Body of pancreas (tissue), 4 donors: ENCODE measurements around the gene FLAD1.

Experiments
- POLR2A ChIP-seq, 3 donors: fragments of 450-650 bp; IDR thresholded peaks; one replicate each; pipeline ENCODE4 v1.6.1; 2016; ENCODE audit warnings: antibody characterized with exemption in 3 of 3, mild to moderate bottlenecking in 2 of 3
- TF ChIP-seq, protein P1 (sequence below), 7 experiments: fragments of 450-650 bp in 4 of 7; fragments of 200-600 bp in 3 of 7; sonication (generic) in 3 of 7; IDR thresholded peaks; one replicate each; pipeline ENCODE4 v1.5.1; 2016 to 2019; ENCODE audit warnings: antibody characterized with exemption in 7 of 7

DNA sequence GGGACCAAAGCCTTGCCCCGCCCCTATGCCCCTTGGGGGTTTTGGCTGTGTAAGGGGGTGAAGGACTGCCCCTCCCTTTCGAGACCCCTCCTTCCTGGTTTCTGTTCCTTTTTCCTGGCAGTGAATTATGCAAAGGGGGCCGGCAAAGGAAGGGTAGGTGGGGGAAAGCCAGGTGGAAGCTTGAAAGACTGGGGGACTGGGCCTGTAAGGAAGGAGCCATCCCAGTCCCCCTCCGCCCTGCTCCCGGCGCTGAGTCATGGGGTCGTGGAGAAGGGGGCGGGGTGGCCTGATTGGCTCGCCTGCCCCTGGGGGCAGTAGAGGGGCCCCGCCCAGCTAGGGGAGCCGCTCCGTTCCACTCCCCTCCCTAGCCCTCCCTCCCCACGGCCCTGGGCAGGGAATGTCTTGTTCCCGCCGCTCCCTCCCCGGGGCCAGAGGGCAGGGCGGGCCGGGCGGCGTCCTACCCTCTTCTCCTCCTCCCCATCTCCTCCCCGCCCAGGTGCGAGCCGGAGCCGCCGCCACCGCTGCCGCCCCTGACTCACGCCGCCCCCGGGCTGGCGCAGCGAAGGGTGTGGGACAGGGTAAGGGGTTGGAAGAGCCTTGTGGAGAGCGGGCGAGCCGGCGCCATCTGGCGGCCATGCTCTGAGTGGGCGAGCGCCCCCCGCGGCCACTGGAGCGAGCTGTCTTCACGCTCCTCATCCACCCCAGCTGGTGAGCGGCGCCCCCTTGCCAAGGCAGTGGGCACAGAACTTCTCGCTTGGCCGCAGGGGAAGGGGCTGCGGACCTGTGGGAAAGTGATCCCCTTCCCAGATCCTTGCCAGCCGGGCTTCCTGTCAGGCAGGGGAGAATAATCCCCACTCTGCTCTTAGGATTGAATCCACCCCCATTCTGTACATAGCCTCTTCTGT lies 34.1 kb downstream of the FLAD1 start:
- TF ChIP-seq, protein P1, sequence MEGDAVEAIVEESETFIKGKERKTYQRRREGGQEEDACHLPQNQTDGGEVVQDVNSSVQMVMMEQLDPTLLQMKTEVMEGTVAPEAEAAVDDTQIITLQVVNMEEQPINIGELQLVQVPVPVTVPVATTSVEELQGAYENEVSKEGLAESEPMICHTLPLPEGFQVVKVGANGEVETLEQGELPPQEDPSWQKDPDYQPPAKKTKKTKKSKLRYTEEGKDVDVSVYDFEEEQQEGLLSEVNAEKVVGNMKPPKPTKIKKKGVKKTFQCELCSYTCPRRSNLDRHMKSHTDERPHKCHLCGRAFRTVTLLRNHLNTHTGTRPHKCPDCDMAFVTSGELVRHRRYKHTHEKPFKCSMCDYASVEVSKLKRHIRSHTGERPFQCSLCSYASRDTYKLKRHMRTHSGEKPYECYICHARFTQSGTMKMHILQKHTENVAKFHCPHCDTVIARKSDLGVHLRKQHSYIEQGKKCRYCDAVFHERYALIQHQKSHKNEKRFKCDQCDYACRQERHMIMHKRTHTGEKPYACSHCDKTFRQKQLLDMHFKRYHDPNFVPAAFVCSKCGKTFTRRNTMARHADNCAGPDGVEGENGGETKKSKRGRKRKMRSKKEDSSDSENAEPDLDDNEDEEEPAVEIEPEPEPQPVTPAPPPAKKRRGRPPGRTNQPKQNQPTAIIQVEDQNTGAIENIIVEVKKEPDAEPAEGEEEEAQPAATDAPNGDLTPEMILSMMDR (IDR thresholded peaks at IDR 0.05) = peak; percentile 97 to 100 (median 100)
- peak; percentile 14 to 32 (median 27) for TF ChIP-seq POLR2A (IDR thresholded peaks at IDR 0.05)
